SK-N-SH treated with all-trans-retinoic acid at 6 μM for 48 hours (cell line): ENCODE results near the gene MYO1A.

ENCODE experiments used
- ATAC-seq: fragments of 200-7000 bp; cut with Tn5 transposase; 3 replicates; pipeline ENCODE4 v1.9.1; 2020; ENCODE audit warnings: mild to moderate bottlenecking, moderate library complexity
- ARNTL ChIP-seq: fragments of 450-650 bp; formaldehyde crosslinking; IDR thresholded peaks from 2 replicates; pipeline ENCODE4 v1.5.0; 2020; ENCODE audit warnings: low read depth, mild to moderate bottlenecking, moderate library complexity, borderline replicate concordance
- BACH2 ChIP-seq: fragments of 250-450 bp; sonication (Bioruptor Pico); IDR thresholded peaks from 2 replicates; pipeline ENCODE4 v1.9.0; 2021; ENCODE audit warnings: mild to moderate bottlenecking, borderline replicate concordance
- CREB5 ChIP-seq: fragments of 250-450 bp; sonication (Bioruptor Pico); IDR thresholded peaks from 2 replicates; pipeline ENCODE4 v1.5.1; 2020; ENCODE audit warnings: low read depth, mild to moderate bottlenecking, moderate library complexity
- CSDC2 ChIP-seq: fragments of 250-450 bp; sonication (Bioruptor Pico); IDR thresholded peaks from 2 replicates; pipeline ENCODE4 v1.5.0; 2020; ENCODE audit warnings: mild to moderate bottlenecking, moderate library complexity
- CSRNP3 ChIP-seq: fragments of 250-450 bp; sonication (Bioruptor Pico); IDR thresholded peaks from 2 replicates; pipeline ENCODE4 v1.5.1; 2021; ENCODE audit warnings: mild to moderate bottlenecking, moderate library complexity
- ESRRG ChIP-seq: fragments of 250-450 bp; sonication (Bioruptor Pico); IDR thresholded peaks from 2 replicates; pipeline ENCODE4 v1.6.1; 2021; ENCODE audit warnings: mild to moderate bottlenecking
- GLIS3 ChIP-seq: fragments of 250-450 bp; sonication (Bioruptor Pico); IDR thresholded peaks from 2 replicates; pipeline ENCODE4 v1.5.0; 2020; ENCODE audit warnings: mild to moderate bottlenecking, moderate library complexity
- ISL1 ChIP-seq: fragments of 250-450 bp; sonication (Bioruptor Pico); IDR thresholded peaks from 2 replicates; pipeline ENCODE4 v2.1.2; 2022; ENCODE audit warnings: mild to moderate bottlenecking, moderate library complexity
- OSR1 ChIP-seq: fragments of 250-450 bp; sonication (Bioruptor Pico); IDR thresholded peaks from 2 replicates; pipeline ENCODE4 v1.8.0; 2022; ENCODE audit warnings: moderate library complexity, mild to moderate bottlenecking, inconsistent platforms
- PATZ1 ChIP-seq: fragments of 250-450 bp; sonication (Bioruptor Pico); IDR thresholded peaks from 2 replicates; pipeline ENCODE4 v1.8.0; 2020; ENCODE audit warnings: mild to moderate bottlenecking, moderate library complexity, borderline replicate concordance
- POU6F1 ChIP-seq: fragments of 250-450 bp; sonication (Bioruptor Pico); IDR thresholded peaks from 2 replicates; pipeline ENCODE4 v1.8.0; 2021; ENCODE audit warnings: low read depth, mild to moderate bottlenecking, moderate library complexity, borderline replicate concordance
- PPARA ChIP-seq: fragments of 250-450 bp; sonication (Bioruptor Pico); IDR thresholded peaks from 2 replicates; pipeline ENCODE4 v1.5.0; 2020; ENCODE audit warnings: mild to moderate bottlenecking, borderline replicate concordance
- RARB ChIP-seq: fragments of 250-450 bp; sonication (Bioruptor Pico); IDR thresholded peaks from 2 replicates; pipeline ENCODE4 v1.8.0; 2021; ENCODE audit warnings: mild to moderate bottlenecking, moderate library complexity
- SNAI2 ChIP-seq: fragments of 250-450 bp; sonication (Bioruptor Pico); IDR thresholded peaks from 2 replicates; pipeline ENCODE4 v1.5.0; 2020; ENCODE audit warnings: mild to moderate bottlenecking, moderate library complexity
- TCF4 ChIP-seq: fragments of 250-450 bp; sonication (Bioruptor Pico); IDR thresholded peaks from 2 replicates; pipeline ENCODE4 v1.8.0; 2021; ENCODE audit warnings: mild to moderate bottlenecking, moderate library complexity, borderline replicate concordance
- TSHZ2 ChIP-seq: fragments of 250-450 bp; sonication (Bioruptor Pico); IDR thresholded peaks from 2 replicates; pipeline ENCODE4 v1.5.0; 2020; ENCODE audit warnings: mild to moderate bottlenecking, moderate library complexity
- ZC3H10 ChIP-seq: fragments of 250-450 bp; sonication (Bioruptor Pico); IDR thresholded peaks from 2 replicates; pipeline ENCODE4 v1.5.1; 2021; ENCODE audit warnings: mild to moderate bottlenecking, moderate library complexity
- ZFP3 ChIP-seq: fragments of 250-450 bp; sonication (Bioruptor Pico); IDR thresholded peaks from 2 replicates; pipeline ENCODE4 v1.5.0; 2020; ENCODE audit warnings: mild to moderate bottlenecking, moderate library complexity
- ZFP30 ChIP-seq: fragments of 450-650 bp; formaldehyde crosslinking; IDR thresholded peaks from 2 replicates; pipeline ENCODE4 v1.5.0; 2022; ENCODE audit warnings: mild to moderate bottlenecking, moderate library complexity
- ZNF565 ChIP-seq: fragments of 450-650 bp; formaldehyde crosslinking; conservative IDR thresholded peaks from 2 replicates; pipeline ENCODE4 v1.5.0; 2020; ENCODE audit warnings: low read depth, mild to moderate bottlenecking, moderate library complexity
- ZNF70 ChIP-seq: fragments of 450-650 bp; formaldehyde crosslinking; IDR thresholded peaks from 2 replicates; pipeline ENCODE4 v1.5.0; 2020; ENCODE audit warnings: mild to moderate bottlenecking, moderate library complexity
- ZNF8 ChIP-seq: fragments of 450-650 bp; formaldehyde crosslinking; IDR thresholded peaks from 2 replicates; pipeline ENCODE4 v1.5.0; 2020; ENCODE audit warnings: mild to moderate bottlenecking, moderate library complexity

Gene MYO1A

GRCh38 chr12:57008178-57008577, 41.8 kb downstream of the MYO1A start (continued):
- no peak for TF ChIP-seq SNAI2 (CRISPR knock-in tag)

- no peak for TF ChIP-seq SNAI2 (CRISPR knock-in tag)
- TF ChIP-seq BACH2 (CRISPR knock-in tag): no peak
- TF ChIP-seq CSRNP3 (CRISPR knock-in tag): no peak
- TF ChIP-seq POU6F1 (CRISPR knock-in tag): no peak
- TF ChIP-seq CREB5 (CRISPR knock-in tag): no peak
- TF ChIP-seq OSR1 (CRISPR knock-in tag): no peak
- TF ChIP-seq ZFP30: no peak
- TF ChIP-seq GLIS3 (CRISPR knock-in tag): no peak
- TF ChIP-seq ZC3H10 (CRISPR knock-in tag): no peak
- TF ChIP-seq ZNF8: no peak
- no peak for TF ChIP-seq RARB (CRISPR knock-in tag)
- TF ChIP-seq CSDC2: no peak
- TF ChIP-seq ESRRG (CRISPR knock-in tag): no peak
- TF ChIP-seq ZNF565: no peak
- no peak for ATAC-seq
These were observed 43.0 kb downstream of the MYO1A start for GRCh38 chr12:57006809-57007475.

- ATAC-seq: peak; percentile 71
- no peak for TF ChIP-seq CSDC2
- TF ChIP-seq RARB (CRISPR knock-in tag): no peak
- no peak for TF ChIP-seq ZFP30
- no peak for TF ChIP-seq TCF4 (CRISPR knock-in tag)
- no peak for TF ChIP-seq TSHZ2 (CRISPR knock-in tag)
- TF ChIP-seq CREB5 (CRISPR knock-in tag): no peak
- no peak for TF ChIP-seq ARNTL (CRISPR knock-in tag)
- no peak for TF ChIP-seq OSR1 (CRISPR knock-in tag)
- TF ChIP-seq ZNF8: no peak
- no peak for TF ChIP-seq POU6F1 (CRISPR knock-in tag)
- no peak for TF ChIP-seq BACH2 (CRISPR knock-in tag)
- no peak for TF ChIP-seq ZC3H10 (CRISPR knock-in tag)
- no peak for TF ChIP-seq CSRNP3 (CRISPR knock-in tag)
- no peak for TF ChIP-seq ZFP3 (CRISPR knock-in tag)
- TF ChIP-seq ESRRG (CRISPR knock-in tag): no peak
- no peak for TF ChIP-seq PATZ1 (CRISPR knock-in tag)
- TF ChIP-seq ZNF70 (CRISPR knock-in tag): no peak
- TF ChIP-seq ISL1 (CRISPR knock-in tag): no peak
- TF ChIP-seq SNAI2 (CRISPR knock-in tag): no peak
- TF ChIP-seq PPARA (CRISPR knock-in tag): no peak
These were observed 43.7 kb downstream of the MYO1A start, which contains the start of gene ZBTB39 for GRCh38 chr12:57005980-57006808. TSS of gene ZBTB39 (minus strand) at chr12:57006546. CDS start at chr12:57004917, 1,629 bp downstream.
